Measurements from ENCODE around the gene BMPR1B. TPM values are rescaled to one million over a fixed set of nuclear protein-coding genes. Genes with fewer than 3 reads are reported as not detected.
"Not testable (repeated sequence)": the region's sequence is repeated elsewhere in the genome, so short reads cannot be mapped to it uniquely, and the experiment has no call there.

Gene BMPR1B
- total RNA-seq, 4 donors from 2014 or later: 10.5 to 40.9 (median 20.3) TPM

DNA sequence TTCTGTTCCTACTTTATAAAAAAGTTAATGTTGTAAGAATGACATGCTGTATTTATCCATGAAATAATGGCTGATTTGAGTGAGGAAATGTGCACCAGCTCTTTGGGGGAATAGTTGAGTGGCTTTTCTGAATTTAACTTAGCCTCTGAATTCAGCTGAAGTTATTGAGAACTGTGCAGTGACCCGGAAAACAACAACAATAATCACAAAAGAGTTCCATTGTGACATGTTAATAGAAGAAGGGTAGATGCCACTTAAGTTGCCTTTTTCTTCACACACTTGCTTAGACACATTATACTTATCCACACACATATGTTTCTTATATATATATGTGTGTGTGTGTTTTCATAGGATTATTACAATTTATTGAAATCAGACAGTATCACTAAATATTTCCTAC lies 301.2 kb downstream of the BMPR1B start:
- Histone ChIP-seq H3K27me3 (no peaks in the 10 kb centered on the region), H3K27ac (no peak overlapping the region), H3K36me3 (no peaks in the 10 kb centered on the region), H3K4me1 (peaks cover 0 to 16% (median 0%) of the 10 kb centered on the region in 3 donors), H3K9me3 (no peaks in the 10 kb centered on the region), H3K4me3 (no peak overlapping the region)
- TF ChIP-seq EP300 (IDR thresholded peaks at IDR 0.05) (no peak), POLR2A (IDR thresholded peaks at IDR 0.05) (no peak), POLR2AphosphoS5 (IDR thresholded peaks at IDR 0.05) (no peak)
- TF ChIP-seq, protein P1, sequence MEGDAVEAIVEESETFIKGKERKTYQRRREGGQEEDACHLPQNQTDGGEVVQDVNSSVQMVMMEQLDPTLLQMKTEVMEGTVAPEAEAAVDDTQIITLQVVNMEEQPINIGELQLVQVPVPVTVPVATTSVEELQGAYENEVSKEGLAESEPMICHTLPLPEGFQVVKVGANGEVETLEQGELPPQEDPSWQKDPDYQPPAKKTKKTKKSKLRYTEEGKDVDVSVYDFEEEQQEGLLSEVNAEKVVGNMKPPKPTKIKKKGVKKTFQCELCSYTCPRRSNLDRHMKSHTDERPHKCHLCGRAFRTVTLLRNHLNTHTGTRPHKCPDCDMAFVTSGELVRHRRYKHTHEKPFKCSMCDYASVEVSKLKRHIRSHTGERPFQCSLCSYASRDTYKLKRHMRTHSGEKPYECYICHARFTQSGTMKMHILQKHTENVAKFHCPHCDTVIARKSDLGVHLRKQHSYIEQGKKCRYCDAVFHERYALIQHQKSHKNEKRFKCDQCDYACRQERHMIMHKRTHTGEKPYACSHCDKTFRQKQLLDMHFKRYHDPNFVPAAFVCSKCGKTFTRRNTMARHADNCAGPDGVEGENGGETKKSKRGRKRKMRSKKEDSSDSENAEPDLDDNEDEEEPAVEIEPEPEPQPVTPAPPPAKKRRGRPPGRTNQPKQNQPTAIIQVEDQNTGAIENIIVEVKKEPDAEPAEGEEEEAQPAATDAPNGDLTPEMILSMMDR (IDR thresholded peaks at IDR 0.05): no peak
- 75 to 100% methylated on average over 1 of the region's 1 CpG for WGBS, 2 donors (ENCODE audit: low coverage in 1 of 2)
- ATAC-seq: no peak

DNA sequence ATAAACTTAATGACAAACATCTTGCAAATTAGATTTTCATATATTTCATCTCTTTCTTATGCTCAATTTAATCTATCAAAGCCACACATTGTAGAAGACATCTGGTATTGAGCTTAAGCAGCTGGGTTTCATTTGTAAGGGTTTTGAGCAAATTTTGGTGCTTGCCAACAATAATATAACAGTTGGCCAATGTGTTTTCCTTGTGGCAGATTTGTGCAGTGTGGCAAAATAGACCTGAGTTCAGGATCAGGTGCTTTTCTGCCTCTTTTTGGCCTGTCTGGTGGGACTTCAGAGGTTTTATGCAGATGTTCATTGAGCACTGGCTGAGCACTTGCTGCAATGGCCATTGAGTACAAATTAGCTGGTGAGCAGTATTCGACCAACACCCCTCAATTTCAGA lies 301.9 kb downstream of the BMPR1B start:
- peaks cover 0 to 16% (median 0%) of the 10 kb centered on the region in 3 donors for H3K4me1 ChIP-seq
- no peak overlapping the region for H3K27ac ChIP-seq
- no peaks in the 10 kb centered on the region for H3K27me3 ChIP-seq
- H3K9me3 ChIP-seq: no peaks in the 10 kb centered on the region
- no peak overlapping the region for H3K4me3 ChIP-seq
- no peaks in the 10 kb centered on the region for H3K36me3 ChIP-seq
- ATAC-seq: no peak
- WGBS, 2 donors (ENCODE audit: low coverage in 1 of 2): 100% methylated on average over 1 of the region's 1 CpG; no CpG with 5 or more reads in 1 of the 2 donors
- TF ChIP-seq POLR2A (IDR thresholded peaks at IDR 0.05) (no peak), POLR2AphosphoS5 (IDR thresholded peaks at IDR 0.05) (no peak), EP300 (IDR thresholded peaks at IDR 0.05) (no peak)
- TF ChIP-seq, protein P1 (IDR thresholded peaks at IDR 0.05): no peak

- H3K27me3 ChIP-seq: no peaks in the 10 kb centered on the region
- H3K27ac ChIP-seq: no peak overlapping the region
- 50 to 75% methylated on average over 2 of the region's 2 CpGs for WGBS, 2 donors (ENCODE audit: low coverage in 1 of 2)
- no peaks in the 10 kb centered on the region for H3K9me3 ChIP-seq
- peak; percentile 39 for ATAC-seq
- no peak for TF ChIP-seq POLR2A (IDR thresholded peaks at IDR 0.05)
- TF ChIP-seq, protein P1 (IDR thresholded peaks at IDR 0.05): no peak
- no peak for TF ChIP-seq EP300 (IDR thresholded peaks at IDR 0.05)
- no peak for TF ChIP-seq POLR2AphosphoS5 (IDR thresholded peaks at IDR 0.05)
- peaks cover 0 to 23% (median 0%) of the 10 kb centered on the region in 3 donors for H3K4me1 ChIP-seq
- H3K4me3 ChIP-seq: no peak overlapping the region
- H3K36me3 ChIP-seq: no peaks in the 10 kb centered on the region
Observed at GRCh38 chr4:95061220-95061619, 303.5 kb downstream of the BMPR1B start.

DNA sequence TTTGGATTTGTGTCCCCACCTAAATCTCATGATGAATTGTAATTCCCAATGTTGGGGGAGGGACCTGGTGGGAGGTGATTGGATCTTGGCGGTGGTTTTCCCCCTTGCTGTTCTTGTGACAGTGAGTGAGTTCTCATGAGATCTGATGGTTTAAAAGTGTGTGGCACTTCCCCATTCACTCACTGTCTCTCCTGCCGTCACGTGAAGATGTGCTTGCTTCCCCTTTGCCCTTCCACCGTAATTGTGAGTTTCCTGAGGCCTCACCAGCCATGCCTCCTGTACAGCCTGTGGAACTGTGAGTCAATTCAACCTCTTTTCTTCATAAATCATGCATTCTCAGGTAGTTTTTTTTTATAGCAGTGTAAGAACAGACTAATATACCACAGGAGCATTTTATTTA lies 304.0 kb downstream of the BMPR1B start:
- ATAC-seq, H3K36me3 ChIP-seq, H3K27me3 ChIP-seq, H3K9me3 ChIP-seq, H3K4me3 ChIP-seq, H3K27ac ChIP-seq: not testable (repeated sequence)
- H3K4me1 ChIP-seq: peaks cover 0 to 29% (median 2%) of the 10 kb centered on the region in 3 donors
- 85% methylated on average over 4 of the region's 4 CpGs; no CpG with 5 or more reads in 1 of the 2 donors for WGBS, 2 donors (ENCODE audit: low coverage in 1 of 2)

GRCh38 chr4:95066050-95066449 lies 308.3 kb downstream of the BMPR1B start:
- Histone ChIP-seq H3K4me3 (no peak overlapping the region), H3K9me3 (no peaks in the 10 kb centered on the region), H3K27ac (no peak overlapping the region), H3K4me1 (peaks cover 0 to 28% (median 4%) of the 10 kb centered on the region in 3 donors), H3K36me3 (no peaks in the 10 kb centered on the region), H3K27me3 (no peaks in the 10 kb centered on the region)
- TF ChIP-seq, protein P1 (IDR thresholded peaks at IDR 0.05): no peak
- no peak for TF ChIP-seq POLR2AphosphoS5 (IDR thresholded peaks at IDR 0.05)
- no peak for TF ChIP-seq EP300 (IDR thresholded peaks at IDR 0.05)
- TF ChIP-seq POLR2A (IDR thresholded peaks at IDR 0.05): no peak
- no peak for ATAC-seq
- 0 to 50% methylated on average over 1 of the region's 1 CpG for WGBS, 2 donors (ENCODE audit: low coverage in 1 of 2)

Data from gastroesophageal sphincter (tissue), 4 donors.